Mesenchymal stem cell (in vitro differentiated cells and primary cell): ENCODE results near the gene HOXA6.

ENCODE experiments used
- DNase-seq: peaks from one replicate; pipeline ENCODE4 v3.0.0-alpha.2; 2013
- H2AFZ ChIP-seq: one replicate; pipeline ENCODE4 v1.6.1; 2013; ENCODE audit warnings: low read depth, mild to moderate bottlenecking, control low read depth, inconsistent platforms, low read length, moderate library complexity
- H2AK5ac ChIP-seq: 2 replicates; pipeline ENCODE4 v1.6.1; 2013; ENCODE audit warnings: low read length, moderate library complexity, mild to moderate bottlenecking, inconsistent platforms; ENCODE audit not compliant: severe bottlenecking
- H2BK120ac ChIP-seq: one replicate; pipeline ENCODE4 v1.6.1; 2013; ENCODE audit warnings: low read depth, mild to moderate bottlenecking, inconsistent platforms, low read length, moderate library complexity
- H2BK12ac ChIP-seq, 2 experiments: one replicate each; pipeline ENCODE4 v1.6.1; 2013; ENCODE audit warnings: inconsistent platforms in 2 of 2, low read length in 2 of 2, mild to moderate bottlenecking in 2 of 2, moderate library complexity in 2 of 2, control low read depth in 1 of 2
- H2BK15ac ChIP-seq: one replicate; pipeline ENCODE4 v1.6.1; 2013; ENCODE audit warnings: mild to moderate bottlenecking, low read depth, inconsistent platforms; ENCODE audit not compliant: poor library complexity, severe bottlenecking
- H2BK5ac ChIP-seq: 2 replicates; pipeline ENCODE4 v1.6.1; 2013; ENCODE audit warnings: low read depth, mild to moderate bottlenecking, low read length, control low read depth, inconsistent platforms; ENCODE audit not compliant: poor library complexity, severe bottlenecking
- H3K14ac ChIP-seq, 2 experiments: one replicate each; pipeline ENCODE4 v1.6.1; 2013; ENCODE audit warnings: inconsistent platforms in 2 of 2, low read length in 2 of 2, control low read depth in 1 of 2, mild to moderate bottlenecking in 1 of 2, moderate library complexity in 1 of 2
- H3K18ac ChIP-seq, 2 experiments: one replicate each; pipeline ENCODE4 v1.6.1; 2013; ENCODE audit warnings: inconsistent platforms in 2 of 2, low read length in 2 of 2, control low read depth in 1 of 2, low read depth in 1 of 2, mild to moderate bottlenecking in 1 of 2
- H3K23ac ChIP-seq, 2 experiments: one replicate each; pipeline ENCODE4 v1.6.1; 2013; ENCODE audit warnings: inconsistent platforms in 2 of 2, low read length in 2 of 2, mild to moderate bottlenecking in 2 of 2, moderate library complexity in 2 of 2, control low read depth in 1 of 2
- H3K27ac ChIP-seq: 2 replicates; pipeline ENCODE4 v1.5.1; 2013; ENCODE audit warnings: mild to moderate bottlenecking, moderate library complexity, low read length, control low read depth, inconsistent platforms; ENCODE audit not compliant: poor library complexity, severe bottlenecking
- H3K27me3 ChIP-seq, 2 experiments: 2 replicates each; pipeline versions ENCODE4 v1.6.1 to v1.7.0; 2013; ENCODE audit warnings: low read length in 2 of 2, mild to moderate bottlenecking in 2 of 2, moderate library complexity in 2 of 2, control low read depth in 1 of 2, inconsistent platforms in 1 of 2; ENCODE audit not compliant: control insufficient read depth in 1 of 2, insufficient read depth in 1 of 2
- H3K36me3 ChIP-seq, 2 experiments: 2 replicates each; pipeline versions ENCODE4 v1.6.1 to v1.7.0; 2013; ENCODE audit warnings: low read length in 2 of 2, control low read depth in 1 of 2, inconsistent platforms in 1 of 2, low read depth in 1 of 2, mild to moderate bottlenecking in 1 of 2; ENCODE audit not compliant: insufficient read depth in 2 of 2, control insufficient read depth in 1 of 2
- H3K4ac ChIP-seq, 2 experiments: one replicate each; pipeline ENCODE4 v1.6.1; 2013; ENCODE audit warnings: inconsistent platforms in 2 of 2, low read length in 2 of 2, mild to moderate bottlenecking in 2 of 2, moderate library complexity in 2 of 2, control low read depth in 1 of 2, low read depth in 1 of 2
- H3K4me1 ChIP-seq: 2 replicates; pipeline ENCODE4 v1.6.1; 2013; ENCODE audit warnings: low read depth, low read length, control low read depth; ENCODE audit not compliant: control insufficient read depth, insufficient read depth
- H3K4me2 ChIP-seq: 2 replicates; pipeline ENCODE4 v1.6.1; 2013; ENCODE audit warnings: low read length, mild to moderate bottlenecking, inconsistent platforms; ENCODE audit not compliant: poor library complexity, severe bottlenecking
- H3K4me3 ChIP-seq, 2 experiments: 2 replicates each; pipeline versions ENCODE4 v1.5.1 to v1.7.0; 2013; ENCODE audit warnings: low read length in 2 of 2, mild to moderate bottlenecking in 2 of 2, control low read depth in 1 of 2, low read depth in 1 of 2; ENCODE audit not compliant: insufficient read depth in 1 of 2
- H3K79me1 ChIP-seq: replicated peaks from 2 replicates; pipeline ENCODE4 v1.6.1; 2013; ENCODE audit warnings: mild to moderate bottlenecking, control low read depth, low read length, inconsistent platforms; ENCODE audit not compliant: poor library complexity, severe bottlenecking
- H3K9ac ChIP-seq: 2 replicates; pipeline ENCODE4 v1.7.0; 2013; ENCODE audit warnings: mild to moderate bottlenecking, low read length, moderate library complexity
- H3K9me3 ChIP-seq: 2 replicates; pipeline ENCODE4 v1.7.0; 2013; ENCODE audit warnings: mild to moderate bottlenecking, low read length; ENCODE audit not compliant: control insufficient read depth
- H4K8ac ChIP-seq: one replicate; pipeline ENCODE4 v1.6.1; 2013; ENCODE audit warnings: inconsistent platforms, mild to moderate bottlenecking, low read length, moderate library complexity
- H4K91ac ChIP-seq: one replicate; pipeline ENCODE4 v1.6.1; 2013; ENCODE audit warnings: mild to moderate bottlenecking, low read length, inconsistent platforms
- WGBS: methylation state at CpG from one replicate; pipeline ENCODE4 v1.1.7; 2013; ENCODE audit warnings: mixed read lengths; 5-methylcytosine and 5-hydroxymethylcytosine counted together

HOXA6 gene

GRCh38 chr7:27098578-27099451, 48.8 kb downstream of the HOXA6 start:
- Histone ChIP-seq H3K9me3 (no peaks in the 10 kb centered on the region), H2BK15ac (peak overlapping the region; percentile 12), H4K91ac (no peak overlapping the region), H3K14ac (no peak overlapping the region), H3K23ac (peak overlapping the region in 1 of 2 experiments; percentile 9), H2AK5ac (no peak overlapping the region), H2BK5ac (peak overlapping the region; percentile 33), H3K79me1 (peaks cover 1% of the 10 kb centered on the region), H2BK120ac (no peak overlapping the region), H4K8ac (peak overlapping the region; percentile 86), H2BK12ac (peak overlapping the region; percentile 18 to 79), H3K9ac (peak overlapping the region; percentile 96), H3K4me1 (peaks cover 17% of the 10 kb centered on the region), H2AFZ (no peak overlapping the region), H3K18ac (peak overlapping the region in 1 of 2 experiments; percentile 65), H3K4ac (peak overlapping the region; percentile 13 to 44), H3K4me2 (peak overlapping the region; percentile 85), H3K27me3 (no peaks in the 10 kb centered on the region), H3K27ac (peak overlapping the region; percentile 84), H3K36me3 (peaks cover 7 to 13% of the 10 kb centered on the region in 2 experiments), H3K4me3 (peak overlapping the region; percentile 66 to 92)
- peak; percentile 61 for DNase-seq
- 3% methylated on average over 36 of the region's 38 CpGs for WGBS

DNA sequence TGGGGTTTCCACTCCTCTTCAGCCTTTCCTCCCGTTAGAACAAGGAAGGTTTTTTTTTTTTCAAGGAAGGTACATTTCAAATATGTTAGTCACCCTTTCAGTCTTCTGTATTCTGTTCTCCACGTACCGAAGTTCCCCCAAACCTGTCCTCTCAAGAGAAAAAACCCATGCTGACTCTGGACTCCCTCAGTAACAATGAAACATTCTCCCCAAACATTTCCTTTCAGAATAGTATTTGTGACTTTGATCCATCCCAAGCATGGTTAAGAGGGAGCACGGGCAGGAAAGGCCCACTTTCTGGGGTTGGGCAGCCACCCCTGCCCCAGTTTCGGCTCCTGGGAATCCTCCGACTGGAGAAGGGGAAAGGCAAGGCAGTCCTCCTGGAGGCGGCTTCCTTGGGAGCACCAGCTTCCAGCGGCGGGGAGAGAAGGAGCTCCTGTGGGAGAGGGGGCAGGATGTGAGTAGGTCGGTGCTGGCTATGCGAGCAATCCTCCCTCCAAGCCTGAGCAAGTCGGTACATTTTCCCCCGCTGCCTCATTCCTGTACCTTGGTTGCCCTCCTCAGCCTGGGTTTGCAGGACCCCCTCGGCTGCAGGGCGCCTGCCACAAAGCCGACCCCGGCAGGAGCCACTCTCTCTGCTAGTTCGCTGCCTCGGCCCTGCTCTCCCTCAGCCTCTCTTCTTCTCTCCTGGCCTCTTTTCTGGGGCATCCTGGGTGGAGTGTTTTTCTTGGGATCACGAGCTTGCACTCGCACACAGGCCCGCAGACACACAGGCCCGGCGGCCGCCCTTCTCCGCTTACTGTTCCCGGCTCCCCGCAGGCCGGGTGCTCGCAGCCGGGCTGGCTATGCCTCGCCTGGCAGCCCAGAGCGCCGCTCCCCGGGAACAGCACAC, 49.6 kb downstream of the HOXA6 start:
- Histone ChIP-seq H3K4me2 (peak overlapping the region; percentile 85), H2BK120ac (no peak overlapping the region), H3K36me3 (peaks cover 7 to 13% of the 10 kb centered on the region in 2 experiments), H2BK12ac (peak overlapping the region in 1 of 2 experiments; percentile 10), H2BK15ac (peak overlapping the region; percentile 12), H3K4me1 (peaks cover 13% of the 10 kb centered on the region), H4K8ac (no peak overlapping the region), H3K9me3 (no peaks in the 10 kb centered on the region), H3K4ac (peak overlapping the region; percentile 13 to 60), H3K27ac (peak overlapping the region; percentile 84), H3K23ac (peak overlapping the region in 1 of 2 experiments; percentile 93), H2BK5ac (peak overlapping the region; percentile 33), H3K18ac (peak overlapping the region; percentile 49 to 61), H2AK5ac (no peak overlapping the region), H3K27me3 (no peaks in the 10 kb centered on the region), H3K14ac (peak overlapping the region in 1 of 2 experiments; percentile 26), H3K9ac (peak overlapping the region; percentile 96), H2AFZ (no peak overlapping the region), H4K91ac (peak overlapping the region; percentile 18), H3K79me1 (peaks cover 1% of the 10 kb centered on the region), H3K4me3 (peak overlapping the region; percentile 66 to 92)
- DNase-seq = peak; percentile 28
- 5% methylated on average over 29 of the region's 35 CpGs for WGBS

- Histone ChIP-seq H4K91ac (no peak overlapping the region), H3K18ac (peak overlapping the region; percentile 37 to 71), H2BK120ac (peak overlapping the region; percentile 29), H3K14ac (no peak overlapping the region), H3K9ac (peak overlapping the region; percentile 96), H3K27ac (peak overlapping the region; percentile 84), H3K4me2 (peak overlapping the region; percentile 80), H3K23ac (peak overlapping the region in 1 of 2 experiments; percentile 14), H3K4ac (peak overlapping the region in 1 of 2 experiments; percentile 13), H2BK15ac (no peak overlapping the region), H4K8ac (no peak overlapping the region), H3K79me1 (peaks cover 1% of the 10 kb centered on the region), H2BK12ac (peak overlapping the region in 1 of 2 experiments; percentile 47), H2BK5ac (peak overlapping the region; percentile 93), H3K9me3 (no peaks in the 10 kb centered on the region), H2AK5ac (peak overlapping the region; percentile 35), H3K4me3 (peak overlapping the region; percentile 85 to 92), H2AFZ (peak overlapping the region; percentile 52), H3K27me3 (no peaks in the 10 kb centered on the region), H3K36me3 (peaks cover 7 to 12% of the 10 kb centered on the region in 2 experiments), H3K4me1 (peaks cover 11% of the 10 kb centered on the region)
- 0% methylated on average over 24 of the region's 41 CpGs for WGBS
- DNase-seq = peak; percentile 40
These were observed 50.6 kb downstream of the HOXA6 start for GRCh38 chr7:27096768-27097514.
